Panc1 (cell line): ENCODE results near the gene DENND2A.

Experiments
- CTCF ChIP-seq: fragments of 450-650 bp; IDR thresholded peaks from 2 replicates; pipeline ENCODE4 v1.5.1; 2017; ENCODE audit warnings: mild to moderate bottlenecking
- REST ChIP-seq, 2 experiments: IDR thresholded peaks; 2 replicates each; pipeline ENCODE4 v1.6.1; 2011 to 2012; ENCODE audit warnings: low read depth in 2 of 2, control low read depth in 1 of 2, low read length in 1 of 2, mild to moderate bottlenecking in 1 of 2, moderate library complexity in 1 of 2; ENCODE audit not compliant: insufficient read depth in 1 of 2

GRCh38 chr7:140654109-140654387 lies 13.4 kb upstream of the DENND2A start:
- TF ChIP-seq CTCF (no peak), REST (IDR thresholded peaks at IDR 0.05; ENCODE audit: insufficient read depth in 1 of 2, low read depth in 2 of 2, low read length in 1 of 2) (no peak)
